Measurements from ENCODE around the gene HOXB7. TPM values are rescaled to one million over a fixed set of nuclear protein-coding genes. Genes with fewer than 3 reads are reported as not detected.

Gene HOXB7
- total and polyA plus RNA-seq, 2 experiments from 2014 or later = not detected

- no peak for TF ChIP-seq ZNF462 (CRISPR knock-in tag; IDR thresholded peaks at IDR 0.05)
- TF ChIP-seq CTCF (conservative IDR thresholded peaks at IDR 0.05; ENCODE audit: low read depth in 2 of 2) = no peak
- no peak for TF ChIP-seq JUNB (IDR thresholded peaks at IDR 0.05; ENCODE audit: unreplicated experiment)
- TF ChIP-seq CREB1 (CRISPR knock-in tag; IDR thresholded peaks at IDR 0.05; ENCODE audit: low read depth) = no peak
- no peak for TF ChIP-seq EZH2phosphoT487 (IDR thresholded peaks at IDR 0.05; ENCODE audit: unreplicated experiment)
- no peak for TF ChIP-seq ZNF114 (CRISPR knock-in tag; IDR thresholded peaks at IDR 0.05)
Measured at GRCh38 chr17:48569240-48569582, 41.6 kb downstream of the HOXB7 start (continued).

- Histone ChIP-seq H2AFZ (no peak overlapping the region), H3K27me3 (ENCODE audit: insufficient read depth) (peaks cover 100% of the 10 kb centered on the region), H3K79me2 (replicated peaks; ENCODE audit: insufficient read depth) (no peaks in the 10 kb centered on the region), H3F3A (replicated peaks; ENCODE audit: low read depth) (peaks cover 71% of the 10 kb centered on the region), H3K36me3 (ENCODE audit: insufficient read depth) (no peaks in the 10 kb centered on the region), H3K4me3 (0 out of 2 replicates have a peak overlapping the region, but pooled peaks have one; percentile 24), H4K20me1 (replicated peaks; ENCODE audit: insufficient read depth) (peaks cover 70% of the 10 kb centered on the region), H3K4me1 (ENCODE audit: insufficient read depth) (peaks cover 72% of the 10 kb centered on the region), H3K9me2 (ENCODE audit: insufficient read depth) (no peaks in the 10 kb centered on the region), H3K4me2 (peak overlapping the region; percentile 21), H3K27ac (ENCODE audit: low read depth) (no peak overlapping the region)
- Mint-ChIP-seq H3K9me3 (no peaks in the 10 kb centered on the region; the same call in 2 of the 3 replicates), H3K27me3 (ENCODE audit: insufficient read depth, low read depth, poor library complexity) (peaks cover 3% of the 10 kb centered on the region), H3K27ac (no peak overlapping the region), H3K4me3 (no peak overlapping the region), H3K4me1 (peaks cover 23% of the 10 kb centered on the region), H3K36me3 (ENCODE audit: low read depth) (no peaks in the 10 kb centered on the region)
- no peak for DNase-seq (ENCODE audit: low spot score)
- no peak for ATAC-seq
- peak; percentile 98 for TF ChIP-seq EZH2 (IDR thresholded peaks at IDR 0.05; ENCODE audit: low read depth, unreplicated experiment)
- no peak for TF ChIP-seq EZH2phosphoT487 (IDR thresholded peaks at IDR 0.05; ENCODE audit: unreplicated experiment)
Measured at GRCh38 chr17:48568499-48569239, 42.1 kb downstream of the HOXB7 start.

Data from GM23338 (cell line).